ENCODE measurements around the gene PRSS16. TPM values are rescaled to one million over a fixed set of nuclear protein-coding genes. Genes with fewer than 3 reads are reported as not detected.

The PRSS16 gene
- total and polyA plus RNA-seq, 9 of the 15 experiments (the other 6 are each of a cell fraction or from before 2014, with no cell fraction given), result 4.5 to 21.3 (median 12.1) TPM

GRCh38 chr6:27214126-27214601, 33.3 kb upstream of the PRSS16 start (continued):
- TF ChIP-seq ZNF407 (IDR thresholded peaks at IDR 0.05; ENCODE audit: low read depth), result peak; percentile 8; the same call in 1 of the 2 replicates
- peak; percentile 77 for TF ChIP-seq GTF3C2 (IDR thresholded peaks at IDR 0.05; ENCODE audit: borderline replicate concordance, extremely low read depth, insufficient read length)
- TF ChIP-seq MXI1 (IDR thresholded peaks at IDR 0.05; ENCODE audit: low read depth, low read length), result no peak
- no peak for TF ChIP-seq HNRNPH1 (optimal IDR thresholded peaks at IDR 0.05; ENCODE audit: low read depth, low read length)
- no peak for TF ChIP-seq FOS (IDR thresholded peaks at IDR 0.05; ENCODE audit: extremely low read depth, insufficient read length)
- no peak for TF ChIP-seq ZNF253 (CRISPR knock-in tag; conservative IDR thresholded peaks at IDR 0.05)
- no peak for TF ChIP-seq PCBP1 (IDR thresholded peaks at IDR 0.05; ENCODE audit: low read depth, low read length, poor library complexity, severe bottlenecking)
- TF ChIP-seq LARP7 (IDR thresholded peaks at IDR 0.05), result peak; percentile 87; the same call in 1 of the 2 replicates
- no peak for TF ChIP-seq CREB5 (CRISPR knock-in tag; IDR thresholded peaks at IDR 0.05)
- TF ChIP-seq ZNF77 (CRISPR knock-in tag; IDR thresholded peaks at IDR 0.05), result no peak
- TF ChIP-seq ZEB2 (IDR thresholded peaks at IDR 0.05), result peak; percentile 18; the same call in 1 of the 2 replicates
- peak; percentile 70 for TF ChIP-seq ARID2 (IDR thresholded peaks at IDR 0.05)
- peak; percentile 37; the same call in 1 of the 2 replicates for TF ChIP-seq HDAC2 (IDR thresholded peaks at IDR 0.05)
- no peak for TF ChIP-seq E2F6 (IDR thresholded peaks at IDR 0.05; ENCODE audit: borderline replicate concordance in 1 of 2, extremely low read depth in 1 of 2, insufficient read depth in 1 of 2, insufficient read length in 1 of 2, low read depth in 1 of 2, low read length in 1 of 2, poor library complexity in 1 of 2, severe bottlenecking in 1 of 2)

Measured in K562 (cell line).